ENCODE data around the gene HTR3A. TPM values are rescaled to one million over a fixed set of nuclear protein-coding genes. Genes with fewer than 3 reads are reported as not detected.

Gene HTR3A
- total and polyA plus RNA-seq, 2 of the 13 experiments (the other 11 are each of a cell fraction or from before 2014, with no cell fraction given): not detected

DNA sequence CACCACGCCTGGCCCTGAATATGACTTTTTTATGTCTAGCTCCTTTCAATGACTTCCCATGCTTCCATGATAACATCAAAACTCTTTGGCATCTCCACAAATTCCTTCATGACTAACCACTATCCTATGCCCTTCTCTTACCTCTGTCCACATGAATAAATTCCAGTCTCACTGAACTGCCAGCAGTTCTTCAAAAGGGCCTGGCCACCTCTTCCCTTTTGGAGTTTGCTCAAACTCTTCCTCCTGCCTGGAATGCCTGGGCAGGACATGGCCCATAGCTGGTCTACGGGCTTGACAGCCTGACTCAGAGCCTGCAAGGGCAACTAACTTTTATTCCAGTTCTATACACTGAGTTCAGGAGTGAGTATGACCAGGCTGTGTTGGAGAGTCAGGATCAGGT lies 42.8 kb downstream of the HTR3A start:
- ChIA-PET CTCF (ENCODE audit: low intra/inter-chr PET ratio, low total read pairs) (no interaction called here), POLR2A (no interaction called here)
- no peak overlapping the region for H2AFZ ChIP-seq (ENCODE audit: low read length)
- no peak overlapping the region for H3K27ac ChIP-seq (ENCODE audit: extremely low read length, insufficient read depth, low read length)
- H3K4me1 ChIP-seq (ENCODE audit: insufficient read depth, low read length): no peaks in the 10 kb centered on the region
- BruUV-seq (replicated peaks): no TSS peak
- in situ Hi-C loops (cut with HindIII; ENCODE audit: extremely low pct_ligation_motif_present, low pct_unique_long_range_greater_than_20kb): no loop called here
- no peak overlapping the region for H3K9ac ChIP-seq (ENCODE audit: insufficient read depth, low read depth, low read length)
- H3K4me2 ChIP-seq (ENCODE audit: low read depth, low read length): no peak overlapping the region
- intact Hi-C loops (cut with micrococcal nuclease; ENCODE audit: unreplicated experiment): no loop called here
- no peaks in the 10 kb centered on the region for H3K79me2 ChIP-seq (ENCODE audit: insufficient read depth, low read length)
- no peak for DNase-seq (ENCODE audit: low spot score)
- WGBS (ENCODE audit: low lambda C conversion rate): 33% methylated on average over 2 of the region's 2 CpGs
- no peaks in the 10 kb centered on the region for H3K36me3 ChIP-seq (replicated peaks in 1 of 2; ENCODE audit: control insufficient read depth in 1 of 2, insufficient read depth in 2 of 2, low read length in 2 of 2)
- no peak for FAIRE-seq
- no peak overlapping the region for H3K4me3 ChIP-seq (replicated peaks in 1 of 3; ENCODE audit: insufficient read depth in 1 of 3, low read depth in 2 of 3, low read length in 3 of 3)
- no peaks in the 10 kb centered on the region for H3K9me3 ChIP-seq (ENCODE audit: low read length)
- H4K20me1 ChIP-seq (ENCODE audit: insufficient read depth, low read length): no peaks in the 10 kb centered on the region
- H3K27me3 ChIP-seq (ENCODE audit: control insufficient read depth in 1 of 2, insufficient read depth in 2 of 2, low read length in 2 of 2): no peaks in the 10 kb centered on the region; a peak in 1 of 5 replicates
- no peak for ATAC-seq
- TF ChIP-seq ERF (CRISPR knock-in tag; IDR thresholded peaks at IDR 0.05) (no peak), ZFYVE20 (CRISPR knock-in tag; IDR thresholded peaks at IDR 0.05; ENCODE audit: borderline replicate concordance, low read depth) (no peak), NCOA2 (CRISPR knock-in tag; IDR thresholded peaks at IDR 0.05) (no peak), FIP1L1 (IDR thresholded peaks at IDR 0.05; ENCODE audit: borderline replicate concordance, insufficient read depth, low read depth, low read length) (no peak), ZNF589 (CRISPR knock-in tag; conservative IDR thresholded peaks at IDR 0.05) (no peak), ETV6 (CRISPR knock-in tag; conservative IDR thresholded peaks at IDR 0.05) (no peak), ZNF574 (CRISPR knock-in tag; IDR thresholded peaks at IDR 0.05) (no peak), MNT (IDR thresholded peaks at IDR 0.05) (no peak), KLF15 (CRISPR knock-in tag; IDR thresholded peaks at IDR 0.05; ENCODE audit: borderline replicate concordance) (no peak), NR2C2 (CRISPR knock-in tag; IDR thresholded peaks at IDR 0.05; ENCODE audit: borderline replicate concordance) (no peak), SRSF4 (IDR thresholded peaks at IDR 0.05; ENCODE audit: low read depth, low read length, poor library complexity, severe bottlenecking) (no peak), ESRRA (CRISPR knock-in tag; IDR thresholded peaks at IDR 0.05; ENCODE audit: low read depth) (no peak), GABPA (IDR thresholded peaks at IDR 0.05; ENCODE audit: low read depth, low read length) (no peak), GABPA (CRISPR knock-in tag; IDR thresholded peaks at IDR 0.05; ENCODE audit: low read depth) (no peak)
- TF ChIP-seq, protein P1, sequence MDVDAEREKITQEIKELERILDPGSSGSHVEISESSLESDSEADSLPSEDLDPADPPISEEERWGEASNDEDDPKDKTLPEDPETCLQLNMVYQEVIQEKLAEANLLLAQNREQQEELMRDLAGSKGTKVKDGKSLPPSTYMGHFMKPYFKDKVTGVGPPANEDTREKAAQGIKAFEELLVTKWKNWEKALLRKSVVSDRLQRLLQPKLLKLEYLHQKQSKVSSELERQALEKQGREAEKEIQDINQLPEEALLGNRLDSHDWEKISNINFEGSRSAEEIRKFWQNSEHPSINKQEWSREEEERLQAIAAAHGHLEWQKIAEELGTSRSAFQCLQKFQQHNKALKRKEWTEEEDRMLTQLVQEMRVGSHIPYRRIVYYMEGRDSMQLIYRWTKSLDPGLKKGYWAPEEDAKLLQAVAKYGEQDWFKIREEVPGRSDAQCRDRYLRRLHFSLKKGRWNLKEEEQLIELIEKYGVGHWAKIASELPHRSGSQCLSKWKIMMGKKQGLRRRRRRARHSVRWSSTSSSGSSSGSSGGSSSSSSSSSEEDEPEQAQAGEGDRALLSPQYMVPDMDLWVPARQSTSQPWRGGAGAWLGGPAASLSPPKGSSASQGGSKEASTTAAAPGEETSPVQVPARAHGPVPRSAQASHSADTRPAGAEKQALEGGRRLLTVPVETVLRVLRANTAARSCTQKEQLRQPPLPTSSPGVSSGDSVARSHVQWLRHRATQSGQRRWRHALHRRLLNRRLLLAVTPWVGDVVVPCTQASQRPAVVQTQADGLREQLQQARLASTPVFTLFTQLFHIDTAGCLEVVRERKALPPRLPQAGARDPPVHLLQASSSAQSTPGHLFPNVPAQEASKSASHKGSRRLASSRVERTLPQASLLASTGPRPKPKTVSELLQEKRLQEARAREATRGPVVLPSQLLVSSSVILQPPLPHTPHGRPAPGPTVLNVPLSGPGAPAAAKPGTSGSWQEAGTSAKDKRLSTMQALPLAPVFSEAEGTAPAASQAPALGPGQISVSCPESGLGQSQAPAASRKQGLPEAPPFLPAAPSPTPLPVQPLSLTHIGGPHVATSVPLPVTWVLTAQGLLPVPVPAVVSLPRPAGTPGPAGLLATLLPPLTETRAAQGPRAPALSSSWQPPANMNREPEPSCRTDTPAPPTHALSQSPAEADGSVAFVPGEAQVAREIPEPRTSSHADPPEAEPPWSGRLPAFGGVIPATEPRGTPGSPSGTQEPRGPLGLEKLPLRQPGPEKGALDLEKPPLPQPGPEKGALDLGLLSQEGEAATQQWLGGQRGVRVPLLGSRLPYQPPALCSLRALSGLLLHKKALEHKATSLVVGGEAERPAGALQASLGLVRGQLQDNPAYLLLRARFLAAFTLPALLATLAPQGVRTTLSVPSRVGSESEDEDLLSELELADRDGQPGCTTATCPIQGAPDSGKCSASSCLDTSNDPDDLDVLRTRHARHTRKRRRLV (CRISPR knock-in tag; IDR thresholded peaks at IDR 0.05): no peak
- TF ChIP-seq, protein P2, sequence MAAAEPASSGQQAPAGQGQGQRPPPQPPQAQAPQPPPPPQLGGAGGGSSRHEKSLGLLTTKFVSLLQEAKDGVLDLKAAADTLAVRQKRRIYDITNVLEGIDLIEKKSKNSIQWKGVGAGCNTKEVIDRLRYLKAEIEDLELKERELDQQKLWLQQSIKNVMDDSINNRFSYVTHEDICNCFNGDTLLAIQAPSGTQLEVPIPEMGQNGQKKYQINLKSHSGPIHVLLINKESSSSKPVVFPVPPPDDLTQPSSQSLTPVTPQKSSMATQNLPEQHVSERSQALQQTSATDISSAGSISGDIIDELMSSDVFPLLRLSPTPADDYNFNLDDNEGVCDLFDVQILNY (CRISPR knock-in tag; conservative IDR thresholded peaks at IDR 0.05): no peak

Measured in HepG2 (cell line).